Left colon (tissue), 2 donors: Measurements from ENCODE around the gene STS. TPM values are rescaled to one million over a fixed set of nuclear protein-coding genes. Genes with fewer than 3 reads are reported as not detected.

ENCODE experiments used
- ATAC-seq: fragments of 200-7000 bp; cut with Tn5 transposase; one replicate; pipeline ENCODE4 v1.9.1; 2020; ENCODE audit warnings: mild to moderate bottlenecking, moderate library complexity
- DNase-seq, 2 donors: peaks; one replicate each; pipeline ENCODE4 v3.0.0-alpha.2; 2020
- intact Hi-C, 2 donors: fragments of 100-400 bp; cut with DNase I in 1 of 2; cut with micrococcal nuclease in 1 of 2; formaldehyde crosslinking; loops; one replicate each; pipeline versions ENCODE4 v1.11.2 to v1.14.0; 2022; cut with DNase I, micrococcal nuclease
- total RNA-seq, 2 donors: library from RNA; stranded (reverse); fragmentation: NEBNext Ultra II Directional; extraction: Animal tissue kit (Norgen Biotek cat#: 25700); gene quantifications; one replicate each; pipeline ENCODE4 v1.2.1, GENCODE V29; 2021
- donor health status: DM: no; HTN: no; CAD: no.
- donor health status: DM: yes; HTN: yes; CAD: no.

Gene STS
- total RNA-seq, 2 donors from 2014 or later: 13.7 to 34.9 TPM

GRCh38 chrX:7133050-7133440 is 14.5 kb upstream of the STS start:
- ATAC-seq (no peak), DNase-seq (no peak)
- intact Hi-C loops: no loop called here

GRCh38 chrX:7134981-7135380 is 12.5 kb upstream of the STS start:
- DNase-seq (no peak), ATAC-seq (no peak)
- intact Hi-C loops: no loop called here

- no peak for DNase-seq
- intact Hi-C loops: no loop called here
- no peak for ATAC-seq
Observed at GRCh38 chrX:7139202-7140081, 8.1 kb upstream of the STS start.

GRCh38 chrX:7143076-7143475 is 4.4 kb upstream of the STS start:
- no peak for ATAC-seq
- intact Hi-C loops: no loop called here
- no peak for DNase-seq

- intact Hi-C loops: no loop called here
- ATAC-seq (no peak), DNase-seq (no peak)
Observed at GRCh38 chrX:7143941-7144525, 3.5 kb upstream of the STS start.

GRCh38 chrX:7145454-7145853 is 2.1 kb upstream of the STS start:
- ATAC-seq (peak; percentile 40), DNase-seq (no peak)
- intact Hi-C loops: no loop called here

- DNase-seq: no peak
- intact Hi-C loops: no loop called here
Observed at GRCh38 chrX:7146020-7146702, 1.4 kb upstream of the STS start.

GRCh38 chrX:7146703-7147412 is 654 bp upstream of the STS start:
- intact Hi-C loops: no loop called here
- DNase-seq (peak; percentile 55 to 70), ATAC-seq (peak; percentile 36)

More at GRCh38 chrX:7146020-7146702, 1.4 kb upstream of the STS start:
- ATAC-seq: no peak

GRCh38 chrX:7147978-7148854 is 704 bp downstream of the STS start, which contains the start of gene PUDP:
Gene PUDP, minus strand, starts transcription at chrX:7148153. Its CDS starts 40 bp downstream, at chrX:7148113.
- ATAC-seq (peak; percentile 89), DNase-seq (peak; percentile 90 to 94)
- intact Hi-C loops: no loop called here

GRCh38 chrX:7149411-7149810 is 1.9 kb downstream of the STS start:
- no peak for DNase-seq

GRCh38 chrX:7153231-7153630 is 5.7 kb downstream of the STS start:
- ATAC-seq (no peak), DNase-seq (no peak)
- intact Hi-C loops: no loop called here

More at GRCh38 chrX:7149411-7149810, 1.9 kb downstream of the STS start:
- intact Hi-C loops: no loop called here
- ATAC-seq: no peak

GRCh38 chrX:7154041-7154597 is 6.6 kb downstream of the STS start:
- ATAC-seq: no peak
- no peak for DNase-seq
- intact Hi-C loops: no loop called here

- ATAC-seq: no peak
- DNase-seq: no peak
- intact Hi-C loops: no loop called here
Observed at GRCh38 chrX:7155163-7155562, 7.7 kb downstream of the STS start.

GRCh38 chrX:7156879-7157278 is 9.4 kb downstream of the STS start:
- intact Hi-C loops: no loop called here
- DNase-seq (no peak), ATAC-seq (no peak)

- intact Hi-C loops: no loop called here
- ATAC-seq (no peak), DNase-seq (no peak)
Observed at GRCh38 chrX:7158468-7158990, 11.0 kb downstream of the STS start.

GRCh38 chrX:7159149-7159861 is 11.8 kb downstream of the STS start:
- DNase-seq (no peak), ATAC-seq (peak; percentile 84)
- intact Hi-C loops: no loop called here

GRCh38 chrX:7163146-7163677 is 15.7 kb downstream of the STS start:
- ATAC-seq: no peak
- DNase-seq: no peak
- intact Hi-C loops: no loop called here
